HepG2 (cell line): ENCODE results near the gene TRIM72. TPM values are rescaled to one million over a fixed set of nuclear protein-coding genes. Genes with fewer than 3 reads are reported as not detected.

Experiments used
- AGO1 ChIP-seq: fragments of 200-400 bp; formaldehyde crosslinking; IDR thresholded peaks from 2 replicates; pipeline ENCODE4 v1.6.1; 2017; ENCODE audit warnings: mild to moderate bottlenecking, low read depth, low read length, moderate library complexity; ENCODE audit not compliant: poor library complexity, severe bottlenecking
- ESRRA ChIP-seq: sonication (generic); formaldehyde crosslinking; IDR thresholded peaks from 2 replicates; pipeline ENCODE4 v1.5.1; 2020; ENCODE audit warnings: mild to moderate bottlenecking, low read depth, missing genetic modification reagents
- GATA4 ChIP-seq: sonication (generic); IDR thresholded peaks from 2 replicates; pipeline ENCODE4 v1.6.1; 2016; ENCODE audit warnings: antibody characterized with exemption, low read depth, borderline replicate concordance
- ISL2 ChIP-seq: sonication (generic); formaldehyde crosslinking; IDR thresholded peaks from 2 replicates; pipeline ENCODE4 v1.5.0; 2020; ENCODE audit warnings: missing genetic modification reagents
- NR2F6 ChIP-seq, 2 experiments: IDR thresholded peaks; 2 replicates each; pipeline ENCODE4 v1.6.1; 2016; ENCODE audit warnings: antibody characterized with exemption in 1 of 2, mild to moderate bottlenecking in 1 of 2
- SAFB2 ChIP-seq: sonication (generic); formaldehyde crosslinking; IDR thresholded peaks from 2 replicates; pipeline ENCODE4 v1.5.1; 2020; ENCODE audit warnings: missing genetic modification reagents, low read depth, mild to moderate bottlenecking, borderline replicate concordance
- TARDBP ChIP-seq: sonication (generic); formaldehyde crosslinking; IDR thresholded peaks from 2 replicates; pipeline ENCODE4 v1.8.0; 2022; ENCODE audit warnings: mild to moderate bottlenecking, missing genetic modification reagents
- polyA plus RNA-seq, 8 experiments: library from polyadenylated mRNA; depleted of rRNA in 3 of 8; stranded (reverse) in 7 of 8; unstranded in 1 of 8; fragments of >200 nt; fragmentation: Illumina TruSeq in 4 of 8; extraction: Trizol in 4 of 8; gene quantifications; 2 replicates each; pipeline versions ENCODE4 v1.2.1 to v1.2.3, GENCODE V29; 2011 to 2016; ENCODE audit warnings: low read depth in 4 of 8, missing spikeins in 1 of 8, mixed read lengths in 1 of 8; ENCODE audit not compliant: insufficient read depth in 1 of 8
- total RNA-seq, 5 experiments: library from RNA; depleted of rRNA; stranded (reverse); fragments of >200 nt; fragmentation: Illumina TruSeq; extraction: Trizol; gene quantifications; 2 replicates each; pipeline ENCODE4 v1.2.3, GENCODE V29; 2016; ENCODE audit warnings: low read depth in 1 of 5
- TF ChIP-seq, protein P1 (sequence below): sonication (generic); formaldehyde crosslinking; IDR thresholded peaks from 2 replicates; pipeline ENCODE4 v1.5.0; 2020; ENCODE audit warnings: mild to moderate bottlenecking, missing genetic modification reagents, moderate library complexity
- TF ChIP-seq, protein P2 (sequence below): IDR thresholded peaks from 2 replicates; pipeline ENCODE4 v1.6.1; 2012; ENCODE audit warnings: low read length, improper control_type of control experiment
- TF ChIP-seq, protein P3 (sequence below): sonication (generic); formaldehyde crosslinking; IDR thresholded peaks from 2 replicates; pipeline ENCODE4 v1.8.1; 2023; ENCODE audit warnings: mild to moderate bottlenecking, moderate library complexity, missing genetic modification reagents
- TF ChIP-seq, protein P4 (sequence below): sonication (generic); formaldehyde crosslinking; IDR thresholded peaks from 2 replicates; pipeline ENCODE4 v1.4.0; 2020; ENCODE audit warnings: missing genetic modification reagents, borderline replicate concordance
- TF ChIP-seq, protein P5 (sequence below): IDR thresholded peaks from 2 replicates; pipeline ENCODE4 v1.6.1; 2016; ENCODE audit warnings: missing biosample characterization, missing genetic modification reagents, low read depth
- TF ChIP-seq, protein P6 (sequence below): IDR thresholded peaks from 2 replicates; pipeline ENCODE4 v1.6.1; 2016; ENCODE audit warnings: missing compliant biosample characterization, missing genetic modification reagents, borderline replicate concordance

The TRIM72 gene
- total and polyA plus RNA-seq, 2 of the 13 experiments (the other 11 are each of a cell fraction or from before 2014, with no cell fraction given), result not detected

DNA sequence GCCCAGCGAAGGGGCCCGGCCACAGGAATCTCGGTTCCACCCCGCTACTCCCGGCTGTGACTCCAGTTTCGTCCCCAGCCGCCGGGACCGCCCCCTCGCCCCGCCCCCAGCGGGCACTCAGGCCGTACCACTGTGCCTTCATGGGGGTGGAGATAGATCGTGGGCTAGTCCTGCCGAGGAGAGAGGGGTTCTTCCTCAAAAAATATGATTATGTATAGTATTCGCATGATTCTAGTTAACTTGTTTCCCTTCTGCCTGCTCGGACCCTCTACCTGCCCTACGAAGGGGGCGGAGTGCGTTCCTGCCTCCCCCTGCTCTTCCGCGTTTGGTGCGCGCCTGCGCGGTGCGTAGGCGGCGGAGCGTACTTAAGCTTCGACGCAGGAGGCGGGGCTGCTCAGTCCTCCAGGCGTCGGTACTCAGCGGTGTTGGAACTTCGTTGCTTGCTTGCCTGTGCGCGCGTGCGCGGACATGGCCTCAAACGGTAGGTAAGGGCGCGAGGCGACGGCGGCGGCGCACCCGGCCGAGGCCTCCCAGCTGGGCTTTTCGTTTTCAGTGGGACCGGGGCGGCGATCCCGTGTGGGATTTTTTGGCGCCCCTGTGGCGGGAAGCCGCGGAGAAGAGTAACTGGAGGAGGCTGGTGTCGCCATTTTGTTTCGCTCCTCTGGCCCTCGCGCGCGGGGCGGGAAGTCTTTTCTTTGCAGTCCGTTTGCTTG, 34.0 kb upstream of the TRIM72 start, which contains the start of gene FUS (continued):
- TF ChIP-seq, protein P1, sequence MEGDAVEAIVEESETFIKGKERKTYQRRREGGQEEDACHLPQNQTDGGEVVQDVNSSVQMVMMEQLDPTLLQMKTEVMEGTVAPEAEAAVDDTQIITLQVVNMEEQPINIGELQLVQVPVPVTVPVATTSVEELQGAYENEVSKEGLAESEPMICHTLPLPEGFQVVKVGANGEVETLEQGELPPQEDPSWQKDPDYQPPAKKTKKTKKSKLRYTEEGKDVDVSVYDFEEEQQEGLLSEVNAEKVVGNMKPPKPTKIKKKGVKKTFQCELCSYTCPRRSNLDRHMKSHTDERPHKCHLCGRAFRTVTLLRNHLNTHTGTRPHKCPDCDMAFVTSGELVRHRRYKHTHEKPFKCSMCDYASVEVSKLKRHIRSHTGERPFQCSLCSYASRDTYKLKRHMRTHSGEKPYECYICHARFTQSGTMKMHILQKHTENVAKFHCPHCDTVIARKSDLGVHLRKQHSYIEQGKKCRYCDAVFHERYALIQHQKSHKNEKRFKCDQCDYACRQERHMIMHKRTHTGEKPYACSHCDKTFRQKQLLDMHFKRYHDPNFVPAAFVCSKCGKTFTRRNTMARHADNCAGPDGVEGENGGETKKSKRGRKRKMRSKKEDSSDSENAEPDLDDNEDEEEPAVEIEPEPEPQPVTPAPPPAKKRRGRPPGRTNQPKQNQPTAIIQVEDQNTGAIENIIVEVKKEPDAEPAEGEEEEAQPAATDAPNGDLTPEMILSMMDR (CRISPR knock-in tag), result peak; percentile 4
- TF ChIP-seq ISL2 (CRISPR knock-in tag) (peak; percentile 58), GATA4 (peak; percentile 93), NR2F6 (IDR thresholded peaks at IDR 0.05) (no peak), NR2F6 (CRISPR knock-in tag; IDR thresholded peaks at IDR 0.05) (peak; percentile 65), ESRRA (CRISPR knock-in tag) (peak; percentile 44; the same call in 1 of the 2 replicates), AGO1 (no peak), TARDBP (CRISPR knock-in tag) (peak; percentile 69), SAFB2 (CRISPR knock-in tag) (peak; percentile 99)
- TF ChIP-seq, protein P2, sequence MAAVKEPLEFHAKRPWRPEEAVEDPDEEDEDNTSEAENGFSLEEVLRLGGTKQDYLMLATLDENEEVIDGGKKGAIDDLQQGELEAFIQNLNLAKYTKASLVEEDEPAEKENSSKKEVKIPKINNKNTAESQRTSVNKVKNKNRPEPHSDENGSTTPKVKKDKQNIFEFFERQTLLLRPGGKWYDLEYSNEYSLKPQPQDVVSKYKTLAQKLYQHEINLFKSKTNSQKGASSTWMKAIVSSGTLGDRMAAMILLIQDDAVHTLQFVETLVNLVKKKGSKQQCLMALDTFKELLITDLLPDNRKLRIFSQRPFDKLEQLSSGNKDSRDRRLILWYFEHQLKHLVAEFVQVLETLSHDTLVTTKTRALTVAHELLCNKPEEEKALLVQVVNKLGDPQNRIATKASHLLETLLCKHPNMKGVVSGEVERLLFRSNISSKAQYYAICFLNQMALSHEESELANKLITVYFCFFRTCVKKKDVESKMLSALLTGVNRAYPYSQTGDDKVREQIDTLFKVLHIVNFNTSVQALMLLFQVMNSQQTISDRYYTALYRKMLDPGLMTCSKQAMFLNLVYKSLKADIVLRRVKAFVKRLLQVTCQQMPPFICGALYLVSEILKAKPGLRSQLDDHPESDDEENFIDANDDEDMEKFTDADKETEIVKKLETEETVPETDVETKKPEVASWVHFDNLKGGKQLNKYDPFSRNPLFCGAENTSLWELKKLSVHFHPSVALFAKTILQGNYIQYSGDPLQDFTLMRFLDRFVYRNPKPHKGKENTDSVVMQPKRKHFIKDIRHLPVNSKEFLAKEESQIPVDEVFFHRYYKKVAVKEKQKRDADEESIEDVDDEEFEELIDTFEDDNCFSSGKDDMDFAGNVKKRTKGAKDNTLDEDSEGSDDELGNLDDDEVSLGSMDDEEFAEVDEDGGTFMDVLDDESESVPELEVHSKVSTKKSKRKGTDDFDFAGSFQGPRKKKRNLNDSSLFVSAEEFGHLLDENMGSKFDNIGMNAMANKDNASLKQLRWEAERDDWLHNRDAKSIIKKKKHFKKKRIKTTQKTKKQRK, result no peak
- TF ChIP-seq, protein P3, sequence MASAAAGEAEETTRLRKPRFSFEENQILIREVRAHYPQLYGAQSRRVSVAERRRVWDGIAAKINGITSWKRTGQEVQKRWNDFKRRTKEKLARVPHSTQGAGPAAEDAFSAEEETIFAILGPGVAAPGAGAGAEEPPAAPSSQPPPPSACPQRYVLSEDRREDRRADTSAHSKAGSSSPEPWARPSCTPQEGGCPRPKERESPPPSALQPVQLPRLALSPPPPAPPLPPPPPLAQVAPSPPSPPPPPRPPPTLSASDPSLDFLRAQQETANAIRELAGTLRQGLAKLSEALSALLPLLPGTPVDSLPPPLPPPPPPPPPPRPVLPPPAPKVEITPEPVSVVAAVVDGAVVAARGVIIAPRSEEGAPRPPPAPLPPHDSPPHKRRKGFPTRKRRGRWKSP (CRISPR knock-in tag), result peak; percentile 92
- TF ChIP-seq, protein P4, sequence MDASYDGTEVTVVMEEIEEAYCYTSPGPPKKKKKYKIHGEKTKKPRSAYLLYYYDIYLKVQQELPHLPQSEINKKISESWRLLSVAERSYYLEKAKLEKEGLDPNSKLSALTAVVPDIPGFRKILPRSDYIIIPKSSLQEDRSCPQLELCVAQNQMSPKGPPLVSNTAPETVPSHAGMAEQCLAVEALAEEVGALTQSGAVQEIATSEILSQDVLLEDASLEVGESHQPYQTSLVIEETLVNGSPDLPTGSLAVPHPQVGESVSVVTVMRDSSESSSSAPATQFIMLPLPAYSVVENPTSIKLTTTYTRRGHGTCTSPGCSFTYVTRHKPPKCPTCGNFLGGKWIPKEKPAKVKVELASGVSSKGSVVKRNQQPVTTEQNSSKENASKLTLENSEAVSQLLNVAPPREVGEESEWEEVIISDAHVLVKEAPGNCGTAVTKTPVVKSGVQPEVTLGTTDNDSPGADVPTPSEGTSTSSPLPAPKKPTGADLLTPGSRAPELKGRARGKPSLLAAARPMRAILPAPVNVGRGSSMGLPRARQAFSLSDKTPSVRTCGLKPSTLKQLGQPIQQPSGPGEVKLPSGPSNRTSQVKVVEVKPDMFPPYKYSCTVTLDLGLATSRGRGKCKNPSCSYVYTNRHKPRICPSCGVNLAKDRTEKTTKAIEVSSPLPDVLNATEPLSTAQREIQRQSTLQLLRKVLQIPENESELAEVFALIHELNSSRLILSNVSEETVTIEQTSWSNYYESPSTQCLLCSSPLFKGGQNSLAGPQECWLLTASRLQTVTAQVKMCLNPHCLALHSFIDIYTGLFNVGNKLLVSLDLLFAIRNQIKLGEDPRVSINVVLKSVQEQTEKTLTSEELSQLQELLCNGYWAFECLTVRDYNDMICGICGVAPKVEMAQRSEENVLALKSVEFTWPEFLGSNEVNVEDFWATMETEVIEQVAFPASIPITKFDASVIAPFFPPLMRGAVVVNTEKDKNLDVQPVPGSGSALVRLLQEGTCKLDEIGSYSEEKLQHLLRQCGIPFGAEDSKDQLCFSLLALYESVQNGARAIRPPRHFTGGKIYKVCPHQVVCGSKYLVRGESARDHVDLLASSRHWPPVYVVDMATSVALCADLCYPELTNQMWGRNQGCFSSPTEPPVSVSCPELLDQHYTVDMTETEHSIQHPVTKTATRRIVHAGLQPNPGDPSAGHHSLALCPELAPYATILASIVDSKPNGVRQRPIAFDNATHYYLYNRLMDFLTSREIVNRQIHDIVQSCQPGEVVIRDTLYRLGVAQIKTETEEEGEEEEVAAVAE (CRISPR knock-in tag), result peak; percentile 84; the same call in 1 of the 2 replicates
- TF ChIP-seq, protein P5, sequence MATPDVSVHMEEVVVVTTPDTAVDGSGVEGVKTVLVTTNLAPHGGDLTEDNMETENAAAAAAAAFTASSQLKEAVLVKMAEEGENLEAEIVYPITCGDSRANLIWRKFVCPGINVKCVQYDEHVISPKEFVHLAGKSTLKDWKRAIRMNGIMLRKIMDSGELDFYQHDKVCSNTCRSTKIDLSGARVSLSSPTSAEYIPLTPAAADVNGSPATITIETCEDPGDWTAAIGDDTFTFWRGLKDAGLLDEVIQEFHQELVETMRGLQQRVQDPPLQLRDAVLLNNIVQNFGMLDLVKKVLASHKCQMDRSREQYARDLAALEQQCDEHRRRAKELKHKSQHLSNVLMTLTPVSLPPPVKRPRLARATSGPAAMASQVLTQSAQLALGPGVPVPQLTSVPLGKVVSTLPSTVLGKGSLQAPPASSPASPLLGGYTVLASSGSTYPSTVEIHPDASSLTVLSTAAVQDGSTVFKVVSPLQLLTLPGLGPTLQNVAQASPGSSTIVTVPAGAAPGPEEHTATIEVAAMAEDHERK (CRISPR knock-in tag), result peak; percentile 77
- TF ChIP-seq, protein P6, sequence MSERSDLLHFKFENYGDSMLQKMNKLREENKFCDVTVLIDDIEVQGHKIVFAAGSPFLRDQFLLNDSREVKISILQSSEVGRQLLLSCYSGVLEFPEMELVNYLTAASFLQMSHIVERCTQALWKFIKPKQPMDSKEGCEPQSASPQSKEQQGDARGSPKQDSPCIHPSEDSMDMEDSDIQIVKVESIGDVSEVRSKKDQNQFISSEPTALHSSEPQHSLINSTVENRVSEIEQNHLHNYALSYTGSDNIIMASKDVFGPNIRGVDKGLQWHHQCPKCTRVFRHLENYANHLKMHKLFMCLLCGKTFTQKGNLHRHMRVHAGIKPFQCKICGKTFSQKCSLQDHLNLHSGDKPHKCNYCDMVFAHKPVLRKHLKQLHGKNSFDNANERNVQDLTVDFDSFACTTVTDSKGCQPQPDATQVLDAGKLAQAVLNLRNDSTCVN (CRISPR knock-in tag), result peak; percentile 45; the same call in 1 of the 2 replicates
